Mesenchymal stem cell (in vitro differentiated cells and primary cell): ENCODE measurements around the gene BOC.

Experiments
- DNase-seq: peaks from one replicate; pipeline ENCODE4 v3.0.0-alpha.2; 2013
- H2AFZ ChIP-seq: one replicate; pipeline ENCODE4 v1.6.1; 2013; ENCODE audit warnings: low read depth, mild to moderate bottlenecking, control low read depth, inconsistent platforms, low read length, moderate library complexity
- H2AK5ac ChIP-seq: 2 replicates; pipeline ENCODE4 v1.6.1; 2013; ENCODE audit warnings: low read length, moderate library complexity, mild to moderate bottlenecking, inconsistent platforms; ENCODE audit not compliant: severe bottlenecking
- H2BK120ac ChIP-seq: one replicate; pipeline ENCODE4 v1.6.1; 2013; ENCODE audit warnings: low read depth, mild to moderate bottlenecking, inconsistent platforms, low read length, moderate library complexity
- H2BK12ac ChIP-seq, 2 experiments: one replicate each; pipeline ENCODE4 v1.6.1; 2013; ENCODE audit warnings: inconsistent platforms in 2 of 2, low read length in 2 of 2, mild to moderate bottlenecking in 2 of 2, moderate library complexity in 2 of 2, control low read depth in 1 of 2
- H2BK15ac ChIP-seq: one replicate; pipeline ENCODE4 v1.6.1; 2013; ENCODE audit warnings: mild to moderate bottlenecking, low read depth, inconsistent platforms; ENCODE audit not compliant: poor library complexity, severe bottlenecking
- H2BK5ac ChIP-seq: 2 replicates; pipeline ENCODE4 v1.6.1; 2013; ENCODE audit warnings: low read depth, mild to moderate bottlenecking, low read length, control low read depth, inconsistent platforms; ENCODE audit not compliant: poor library complexity, severe bottlenecking
- H3K14ac ChIP-seq, 2 experiments: one replicate each; pipeline ENCODE4 v1.6.1; 2013; ENCODE audit warnings: inconsistent platforms in 2 of 2, low read length in 2 of 2, control low read depth in 1 of 2, mild to moderate bottlenecking in 1 of 2, moderate library complexity in 1 of 2
- H3K18ac ChIP-seq, 2 experiments: one replicate each; pipeline ENCODE4 v1.6.1; 2013; ENCODE audit warnings: inconsistent platforms in 2 of 2, low read length in 2 of 2, control low read depth in 1 of 2, low read depth in 1 of 2, mild to moderate bottlenecking in 1 of 2
- H3K23ac ChIP-seq, 2 experiments: one replicate each; pipeline ENCODE4 v1.6.1; 2013; ENCODE audit warnings: inconsistent platforms in 2 of 2, low read length in 2 of 2, mild to moderate bottlenecking in 2 of 2, moderate library complexity in 2 of 2, control low read depth in 1 of 2
- H3K27ac ChIP-seq: 2 replicates; pipeline ENCODE4 v1.5.1; 2013; ENCODE audit warnings: mild to moderate bottlenecking, moderate library complexity, low read length, control low read depth, inconsistent platforms; ENCODE audit not compliant: poor library complexity, severe bottlenecking
- H3K27me3 ChIP-seq, 2 experiments: 2 replicates each; pipeline versions ENCODE4 v1.6.1 to v1.7.0; 2013; ENCODE audit warnings: low read length in 2 of 2, mild to moderate bottlenecking in 2 of 2, moderate library complexity in 2 of 2, control low read depth in 1 of 2, inconsistent platforms in 1 of 2; ENCODE audit not compliant: control insufficient read depth in 1 of 2, insufficient read depth in 1 of 2
- H3K36me3 ChIP-seq, 2 experiments: 2 replicates each; pipeline versions ENCODE4 v1.6.1 to v1.7.0; 2013; ENCODE audit warnings: low read length in 2 of 2, control low read depth in 1 of 2, inconsistent platforms in 1 of 2, low read depth in 1 of 2, mild to moderate bottlenecking in 1 of 2; ENCODE audit not compliant: insufficient read depth in 2 of 2, control insufficient read depth in 1 of 2
- H3K4ac ChIP-seq, 2 experiments: one replicate each; pipeline ENCODE4 v1.6.1; 2013; ENCODE audit warnings: inconsistent platforms in 2 of 2, low read length in 2 of 2, mild to moderate bottlenecking in 2 of 2, moderate library complexity in 2 of 2, control low read depth in 1 of 2, low read depth in 1 of 2
- H3K4me1 ChIP-seq: 2 replicates; pipeline ENCODE4 v1.6.1; 2013; ENCODE audit warnings: low read depth, low read length, control low read depth; ENCODE audit not compliant: control insufficient read depth, insufficient read depth
- H3K4me2 ChIP-seq: 2 replicates; pipeline ENCODE4 v1.6.1; 2013; ENCODE audit warnings: low read length, mild to moderate bottlenecking, inconsistent platforms; ENCODE audit not compliant: poor library complexity, severe bottlenecking
- H3K4me3 ChIP-seq, 2 experiments: 2 replicates each; pipeline versions ENCODE4 v1.5.1 to v1.7.0; 2013; ENCODE audit warnings: low read length in 2 of 2, mild to moderate bottlenecking in 2 of 2, control low read depth in 1 of 2, low read depth in 1 of 2; ENCODE audit not compliant: insufficient read depth in 1 of 2
- H3K79me1 ChIP-seq: replicated peaks from 2 replicates; pipeline ENCODE4 v1.6.1; 2013; ENCODE audit warnings: mild to moderate bottlenecking, control low read depth, low read length, inconsistent platforms; ENCODE audit not compliant: poor library complexity, severe bottlenecking
- H3K9ac ChIP-seq: 2 replicates; pipeline ENCODE4 v1.7.0; 2013; ENCODE audit warnings: mild to moderate bottlenecking, low read length, moderate library complexity
- H3K9me3 ChIP-seq: 2 replicates; pipeline ENCODE4 v1.7.0; 2013; ENCODE audit warnings: mild to moderate bottlenecking, low read length; ENCODE audit not compliant: control insufficient read depth
- H4K8ac ChIP-seq: one replicate; pipeline ENCODE4 v1.6.1; 2013; ENCODE audit warnings: inconsistent platforms, mild to moderate bottlenecking, low read length, moderate library complexity
- H4K91ac ChIP-seq: one replicate; pipeline ENCODE4 v1.6.1; 2013; ENCODE audit warnings: mild to moderate bottlenecking, low read length, inconsistent platforms
- WGBS: methylation state at CpG from one replicate; pipeline ENCODE4 v1.1.7; 2013; ENCODE audit warnings: mixed read lengths; 5-methylcytosine and 5-hydroxymethylcytosine counted together

The BOC gene

GRCh38 chr3:113174304-113174703, 37.1 kb upstream of the BOC start:
- Histone ChIP-seq H3K23ac (no peak overlapping the region), H4K91ac (no peak overlapping the region), H3K4ac (no peak overlapping the region), H3K4me1 (peaks cover 5% of the 10 kb centered on the region), H3K4me3 (no peak overlapping the region), H3K9ac (no peak overlapping the region), H3K9me3 (peaks cover 7% of the 10 kb centered on the region), H2BK12ac (peak overlapping the region in 1 of 2 experiments; percentile 76), H2AFZ (no peak overlapping the region), H2AK5ac (no peak overlapping the region), H3K18ac (peak overlapping the region in 1 of 2 experiments; percentile 81), H3K79me1 (no peaks in the 10 kb centered on the region), H3K27me3 (peaks cover 0 to 4% of the 10 kb centered on the region in 2 experiments), H3K4me2 (no peak overlapping the region), H3K36me3 (no peaks in the 10 kb centered on the region), H3K27ac (no peak overlapping the region), H3K14ac (no peak overlapping the region), H2BK120ac (no peak overlapping the region), H2BK5ac (no peak overlapping the region), H4K8ac (peak overlapping the region; percentile 77), H2BK15ac (peak overlapping the region; percentile 77)
- DNase-seq = no peak
- WGBS = 40% methylated on average over 1 of the region's 1 CpG

DNA sequence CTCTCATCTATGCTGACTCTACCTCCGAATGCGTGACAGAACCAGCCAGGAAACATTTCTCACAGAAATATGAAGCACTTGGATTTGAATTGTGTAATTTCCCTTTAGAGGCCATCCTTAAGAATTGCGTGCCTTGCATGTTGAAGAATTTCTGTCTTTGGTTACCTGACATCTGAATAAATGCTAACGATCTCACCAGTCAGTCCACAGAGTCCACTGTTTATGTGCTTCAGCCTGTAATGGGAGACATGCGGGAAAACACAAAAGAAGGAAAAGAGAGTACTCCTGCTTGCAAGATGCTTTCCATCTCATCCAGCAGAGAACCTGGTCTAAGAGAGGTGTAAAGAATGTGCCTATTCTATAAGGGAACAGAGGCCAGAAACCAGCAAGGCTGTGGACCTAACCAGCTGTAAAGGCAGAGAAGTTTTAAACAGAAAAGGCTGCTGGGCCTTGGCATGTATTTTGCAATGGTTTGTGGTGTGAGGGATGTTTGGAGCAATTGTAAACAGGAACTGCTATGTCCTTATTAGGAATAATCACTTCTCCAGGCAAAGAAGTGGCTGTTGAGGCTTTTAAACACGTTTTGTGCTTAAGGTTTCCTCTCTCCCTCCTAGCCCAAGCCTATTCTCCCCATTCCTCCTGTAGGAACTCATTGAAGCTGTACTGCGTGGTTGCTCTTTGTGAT, 36.4 kb upstream of the BOC start:
- no peak overlapping the region for H2AK5ac ChIP-seq
- peaks cover 7% of the 10 kb centered on the region for H3K9me3 ChIP-seq
- peaks cover 5% of the 10 kb centered on the region for H3K4me1 ChIP-seq
- H3K27me3 ChIP-seq = peaks cover 0 to 2% of the 10 kb centered on the region in 2 experiments
- H2BK12ac ChIP-seq = peak overlapping the region in 1 of 2 experiments; percentile 92
- 60% methylated on average over 7 of the region's 7 CpGs for WGBS
- no peaks in the 10 kb centered on the region for H3K79me1 ChIP-seq
- H3K36me3 ChIP-seq = no peaks in the 10 kb centered on the region
- H2BK15ac ChIP-seq = no peak overlapping the region
- no peak overlapping the region for H4K8ac ChIP-seq
- H3K4ac ChIP-seq = peak overlapping the region in 1 of 2 experiments; percentile 73
- H2BK5ac ChIP-seq = no peak overlapping the region
- H3K4me2 ChIP-seq = no peak overlapping the region
- peak; percentile 92 for DNase-seq
- H3K18ac ChIP-seq = peak overlapping the region; percentile 91 to 97
- H3K9ac ChIP-seq = no peak overlapping the region
- no peak overlapping the region for H3K14ac ChIP-seq
- no peak overlapping the region for H3K23ac ChIP-seq
- H3K27ac ChIP-seq = no peak overlapping the region
- H4K91ac ChIP-seq = peak overlapping the region; percentile 64
- no peak overlapping the region for H2AFZ ChIP-seq
- no peak overlapping the region for H3K4me3 ChIP-seq
- H2BK120ac ChIP-seq = peak overlapping the region; percentile 99

DNA sequence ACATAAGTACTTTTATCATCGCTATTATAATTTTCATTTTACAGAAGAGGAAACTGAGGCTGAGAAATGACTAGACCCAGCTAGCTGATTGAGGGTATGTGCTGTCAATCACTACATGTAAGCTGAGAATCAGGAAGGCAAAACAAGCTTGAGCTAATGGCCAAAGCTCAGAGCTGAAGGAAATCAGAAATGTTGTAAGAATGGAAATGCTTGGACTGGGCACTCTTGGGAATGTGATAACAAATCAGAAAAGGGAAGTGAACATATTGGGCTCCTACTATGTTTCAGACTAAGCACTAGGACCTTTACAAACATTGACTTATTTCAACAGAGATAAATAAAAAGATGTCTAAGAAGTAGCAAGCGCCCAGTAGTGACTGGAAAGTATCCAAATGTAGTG, 33.8 kb upstream of the BOC start:
- Histone ChIP-seq H3K36me3 (no peaks in the 10 kb centered on the region), H2BK120ac (no peak overlapping the region), H2BK15ac (no peak overlapping the region), H3K4ac (no peak overlapping the region), H3K27ac (no peak overlapping the region), H3K9me3 (peaks cover 7% of the 10 kb centered on the region), H2AK5ac (no peak overlapping the region), H3K23ac (no peak overlapping the region), H2BK5ac (no peak overlapping the region), H2AFZ (no peak overlapping the region), H3K4me1 (peaks cover 5% of the 10 kb centered on the region), H3K14ac (no peak overlapping the region), H3K9ac (no peak overlapping the region), H3K79me1 (no peaks in the 10 kb centered on the region), H3K27me3 (no peaks in the 10 kb centered on the region), H3K4me2 (no peak overlapping the region), H3K18ac (no peak overlapping the region), H4K8ac (no peak overlapping the region), H2BK12ac (no peak overlapping the region), H3K4me3 (no peak overlapping the region), H4K91ac (no peak overlapping the region)
- WGBS = 94% methylated on average over 2 of the region's 2 CpGs
- DNase-seq = no peak

GRCh38 chr3:113179235-113179824, 32.0 kb upstream of the BOC start:
- peaks cover 5% of the 10 kb centered on the region for H3K4me1 ChIP-seq
- no peak overlapping the region for H2BK5ac ChIP-seq
- H2AK5ac ChIP-seq = no peak overlapping the region
- H3K4me3 ChIP-seq = no peak overlapping the region
- no peak overlapping the region for H3K4me2 ChIP-seq
- no peak overlapping the region for H2BK15ac ChIP-seq
- H3K27me3 ChIP-seq = no peaks in the 10 kb centered on the region
- H3K9ac ChIP-seq = no peak overlapping the region
- H4K8ac ChIP-seq = peak overlapping the region; percentile 47
- no peaks in the 10 kb centered on the region for H3K79me1 ChIP-seq
- peak overlapping the region; percentile 41 for H4K91ac ChIP-seq
- H2BK120ac ChIP-seq = no peak overlapping the region
- H3K4ac ChIP-seq = no peak overlapping the region
- H2AFZ ChIP-seq = no peak overlapping the region
- H3K18ac ChIP-seq = peak overlapping the region; percentile 1 to 34
- H3K14ac ChIP-seq = no peak overlapping the region
- peaks cover 7% of the 10 kb centered on the region for H3K9me3 ChIP-seq
- peak overlapping the region; percentile 51 to 61 for H2BK12ac ChIP-seq
- H3K36me3 ChIP-seq = no peaks in the 10 kb centered on the region
- DNase-seq = no peak
- H3K23ac ChIP-seq = no peak overlapping the region
- WGBS = 67% methylated on average over 4 of the region's 4 CpGs
- H3K27ac ChIP-seq = no peak overlapping the region
